Measurements from ENCODE around the gene GATA1. TPM values are rescaled to one million over a fixed set of nuclear protein-coding genes. Genes with fewer than 3 reads are reported as not detected.

The GATA1 gene
- total RNA-seq, 1 experiment from 2014 or later = 0.34 TPM

DNA sequence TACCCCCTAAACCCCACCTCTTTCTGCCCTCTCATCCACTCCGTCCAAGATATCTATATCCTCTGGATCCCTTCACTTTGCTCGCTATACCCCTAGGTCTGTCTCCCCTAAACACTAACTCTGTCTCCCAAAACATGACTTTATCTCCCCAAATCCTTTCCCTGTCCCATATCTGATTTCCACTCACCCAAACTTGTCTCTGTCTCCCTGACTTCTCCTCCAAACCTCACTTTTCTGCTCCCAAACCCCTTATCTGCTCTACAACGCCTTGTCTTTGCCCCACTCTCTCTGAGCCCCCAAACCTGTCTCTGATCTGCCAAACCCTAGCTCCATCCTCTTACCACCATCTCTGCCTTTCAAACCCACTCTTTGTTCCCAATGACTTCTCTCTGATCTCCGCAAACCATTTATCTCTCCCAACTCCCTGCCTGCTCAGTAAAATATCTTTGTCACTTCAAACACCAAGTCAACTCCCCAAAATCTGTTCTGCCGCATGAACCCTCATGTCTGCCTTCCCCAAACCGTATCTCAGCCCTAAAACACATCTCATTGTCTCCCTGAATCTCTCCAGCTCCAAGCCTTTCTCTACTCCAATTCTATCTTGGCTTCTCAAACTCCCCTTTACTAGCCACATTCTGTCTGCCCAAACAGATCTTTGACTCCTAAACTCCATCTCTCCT is 575 bp downstream of the GATA1 start:
- H3K36me3 ChIP-seq (ENCODE audit: control insufficient read depth in 1 of 2, insufficient read depth in 2 of 2, low read length in 2 of 2) = no peaks in the 10 kb centered on the region
- intact Hi-C loops (cut with micrococcal nuclease) = no loop called here
- no peaks in the 10 kb centered on the region for H3K9me3 ChIP-seq (ENCODE audit: control insufficient read depth in 1 of 2, insufficient read depth in 1 of 2, low read depth in 1 of 2, low read length in 2 of 2)
- H3K9me2 ChIP-seq (ENCODE audit: insufficient read depth) = no peaks in the 10 kb centered on the region
- no peaks in the 10 kb centered on the region for H3K27me3 ChIP-seq (ENCODE audit: insufficient read depth, low read length)
- no peak overlapping the region for H3K27ac ChIP-seq (ENCODE audit: low read depth, low read length)
- ChIA-PET POLR2A (no interaction called here), CTCF (no interaction called here), RAD21 (ENCODE audit: low non-redundant PET in 1 of 2, low total read pairs in 2 of 2, uncharacterized antibody in 2 of 2, unreplicated experiment in 2 of 2) (no interaction called here)
- DNase-seq (ENCODE audit: low read depth, low spot score) (no peak), ATAC-seq (no peak)
- H3K4me2 ChIP-seq (ENCODE audit: low read length) = no peak overlapping the region
- BruUV-seq (replicated peaks) = no TSS peak
- TF ChIP-seq CEBPB (IDR thresholded peaks at IDR 0.05; ENCODE audit: low read depth) (no peak), EZH2phosphoT487 (IDR thresholded peaks at IDR 0.05; ENCODE audit: borderline replicate concordance) (no peak), REST (IDR thresholded peaks at IDR 0.05; ENCODE audit: low read depth) (no peak), JUND (IDR thresholded peaks at IDR 0.05) (no peak), SP1 (IDR thresholded peaks at IDR 0.05; ENCODE audit: low read depth) (no peak), ELF1 (IDR thresholded peaks at IDR 0.05; ENCODE audit: borderline replicate concordance, low read depth) (no peak), EZH2 (IDR thresholded peaks at IDR 0.05) (no peak), POLR2A (IDR thresholded peaks at IDR 0.05; ENCODE audit: borderline replicate concordance, extremely low read depth, insufficient read depth, insufficient read length) (no peak), TCF7L2 (IDR thresholded peaks at IDR 0.05; ENCODE audit: borderline replicate concordance, extremely low read depth, insufficient read depth, insufficient read length) (no peak), ZNF274 (IDR thresholded peaks at IDR 0.05; ENCODE audit: low read depth, low read length) (no peak)
- TF ChIP-seq, protein P1, sequence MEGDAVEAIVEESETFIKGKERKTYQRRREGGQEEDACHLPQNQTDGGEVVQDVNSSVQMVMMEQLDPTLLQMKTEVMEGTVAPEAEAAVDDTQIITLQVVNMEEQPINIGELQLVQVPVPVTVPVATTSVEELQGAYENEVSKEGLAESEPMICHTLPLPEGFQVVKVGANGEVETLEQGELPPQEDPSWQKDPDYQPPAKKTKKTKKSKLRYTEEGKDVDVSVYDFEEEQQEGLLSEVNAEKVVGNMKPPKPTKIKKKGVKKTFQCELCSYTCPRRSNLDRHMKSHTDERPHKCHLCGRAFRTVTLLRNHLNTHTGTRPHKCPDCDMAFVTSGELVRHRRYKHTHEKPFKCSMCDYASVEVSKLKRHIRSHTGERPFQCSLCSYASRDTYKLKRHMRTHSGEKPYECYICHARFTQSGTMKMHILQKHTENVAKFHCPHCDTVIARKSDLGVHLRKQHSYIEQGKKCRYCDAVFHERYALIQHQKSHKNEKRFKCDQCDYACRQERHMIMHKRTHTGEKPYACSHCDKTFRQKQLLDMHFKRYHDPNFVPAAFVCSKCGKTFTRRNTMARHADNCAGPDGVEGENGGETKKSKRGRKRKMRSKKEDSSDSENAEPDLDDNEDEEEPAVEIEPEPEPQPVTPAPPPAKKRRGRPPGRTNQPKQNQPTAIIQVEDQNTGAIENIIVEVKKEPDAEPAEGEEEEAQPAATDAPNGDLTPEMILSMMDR (IDR thresholded peaks at IDR 0.05 in 2 of 3, conservative IDR thresholded peaks at IDR 0.05 in 1 of 3; ENCODE audit: borderline replicate concordance in 1 of 3, insufficient read depth in 1 of 3, low read depth in 2 of 3, low read length in 2 of 3) = no peak
- no peak overlapping the region for H2AFZ ChIP-seq (ENCODE audit: low read depth, low read length, poor library complexity, severe bottlenecking)
- H3K4me1 ChIP-seq (ENCODE audit: control insufficient read depth in 1 of 2, insufficient read depth in 2 of 2, low read length in 2 of 2) = no peaks in the 10 kb centered on the region
- no peak overlapping the region for H3K4me3 ChIP-seq (replicated peaks in 1 of 2; ENCODE audit: low read depth in 1 of 2, low read length in 2 of 2)
- H4K20me1 ChIP-seq (ENCODE audit: insufficient read depth) = no peaks in the 10 kb centered on the region
- no peaks in the 10 kb centered on the region for H3K79me2 ChIP-seq (ENCODE audit: insufficient read depth, low read length)
- H3K9ac ChIP-seq (ENCODE audit: low read length) = no peak overlapping the region
